ENCODE results near the gene TTLL3. TPM values are rescaled to one million over a fixed set of nuclear protein-coding genes. Genes with fewer than 3 reads are reported as not detected.

TTLL3 gene
- total and polyA plus RNA-seq, 2 of the 4 experiments (the other 2 are of a cell fraction), result 6.8 to 43.4 TPM

- Histone ChIP-seq H2AK5ac (ENCODE audit: low read depth, low read length) (no peak overlapping the region), H3K56ac (ENCODE audit: extremely low read depth, insufficient read depth, low read length) (no peak overlapping the region), H4K20me1 (ENCODE audit: insufficient read depth, low read length) (no peaks in the 10 kb centered on the region), H3K4me1 (ENCODE audit: control insufficient read depth, insufficient read depth, low read length) (peaks cover 3% of the 10 kb centered on the region), H2BK20ac (ENCODE audit: low read depth, low read length) (no peak overlapping the region), H3K4me3 (ENCODE audit: insufficient read depth, low read depth, low read length) (no peak overlapping the region), H3K9me1 (ENCODE audit: insufficient read depth, low read length) (peaks cover 9% of the 10 kb centered on the region; the same call in 1 of the 2 replicates), H2AFZ (replicated peaks; ENCODE audit: low read length, poor library complexity) (no peak overlapping the region), H3K4me2 (ENCODE audit: low read depth, low read length) (no peak overlapping the region), H4K8ac (ENCODE audit: low read depth in 2 of 2, low read length in 2 of 2) (no peak overlapping the region), H2BK5ac (ENCODE audit: low read depth, low read length, poor library complexity, severe bottlenecking) (no peak overlapping the region), H3K4ac (ENCODE audit: low read depth, low read length) (no peak overlapping the region), H2BK120ac (ENCODE audit: low read depth, low read length) (no peak overlapping the region), H3K9me3 (ENCODE audit: control insufficient read depth, insufficient read depth, low read length) (no peaks in the 10 kb centered on the region), H3K36me3 (ENCODE audit: control insufficient read depth, insufficient read depth, low read length) (peaks cover 29% of the 10 kb centered on the region), H2AK9ac (replicated peaks; ENCODE audit: low read depth, low read length, poor library complexity) (peak overlapping the region; percentile 9), H3K27ac (ENCODE audit: insufficient read depth, low read length) (no peak overlapping the region), H4K5ac (ENCODE audit: low read depth, low read length) (no peak overlapping the region), H3K23ac (ENCODE audit: low read depth, low read length) (no peak overlapping the region), H3K14ac (replicated peaks; ENCODE audit: low read depth, low read length) (no peak overlapping the region), H4K91ac (ENCODE audit: insufficient read depth, low read depth, low read length) (no peak overlapping the region), H3K27me3 (ENCODE audit: control insufficient read depth, insufficient read depth, low read length) (no peaks in the 10 kb centered on the region), H3K79me1 (ENCODE audit: low read depth in 1 of 2, low read length in 2 of 2) (peaks cover 0 to 3% of the 10 kb centered on the region in 2 experiments; a peak in 2 of 4 replicates), H3K18ac (ENCODE audit: low read depth, low read length) (no peak overlapping the region), H2BK15ac (ENCODE audit: low read depth, low read length) (no peak overlapping the region), H3K9ac (ENCODE audit: low read depth, low read length) (no peak overlapping the region)
- in situ Hi-C loops (cut with MboI; ENCODE audit: low sequenced_read_pairs) (no loop called here), intact Hi-C loops (cut with micrococcal nuclease) (no loop called here), dilution Hi-C loops (cut with HindIII; ENCODE audit: low sequenced_read_pairs, unreplicated experiment) (no loop called here)
- DNase-seq, result no peak
- ATAC-seq (ENCODE audit: low read depth), result no peak
- 88% methylated on average over 4 of the region's 8 CpGs; no CpG with 5 or more reads in 1 of the 2 experiments for WGBS, 2 experiments (ENCODE audit: extremely low coverage in 2 of 2, insufficient read length in 1 of 2)
- POLR2A ChIA-PET (ENCODE audit: unreplicated experiment), result no interaction called here
- TF ChIP-seq RFX5 (IDR thresholded peaks at IDR 0.05; ENCODE audit: low read depth, low read length) (no peak), RAD21 (IDR thresholded peaks at IDR 0.05; ENCODE audit: low read length) (no peak), MAZ (IDR thresholded peaks at IDR 0.05; ENCODE audit: borderline replicate concordance, low read depth, low read length) (no peak), CTCF (conservative IDR thresholded peaks at IDR 0.05; ENCODE audit: low read depth, low read length) (no peak), CHD1 (IDR thresholded peaks at IDR 0.05; ENCODE audit: low read depth, low read length) (no peak), NFE2L2 (IDR thresholded peaks at IDR 0.05; ENCODE audit: low read depth, low read length) (no peak)
- BruUV-seq (replicated peaks), result no TSS peak
- CTCF ChIA-PET, result no interaction called here
Measured at GRCh38 chr3:9779721-9780457, 30.2 kb upstream of the TTLL3 start.
